ENCODE data around the gene CTBP1.

The CTBP1 gene

DNA sequence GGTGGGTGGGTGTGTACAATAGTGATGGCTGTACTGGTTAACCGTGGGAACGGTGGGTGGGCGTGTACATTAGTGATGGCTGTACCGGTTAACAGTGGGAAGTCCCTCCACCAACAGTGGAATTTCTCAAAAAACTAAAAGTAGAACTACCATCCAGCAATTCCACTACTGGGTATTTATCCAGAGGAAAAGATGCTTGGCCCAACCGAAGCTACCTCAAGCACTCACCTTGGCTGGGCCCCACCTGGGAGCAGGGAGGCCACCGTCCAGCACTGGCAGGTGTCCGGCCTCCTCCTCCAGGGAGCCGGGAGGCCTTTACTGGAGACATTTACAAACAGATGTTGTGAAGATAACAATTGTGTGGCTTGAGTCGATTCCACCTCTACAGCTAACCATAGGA, 34.8 kb upstream of the CTBP1 start:
- POLR2A ChIA-PET = no interaction called here
- Histone ChIP-seq H3K4me1 (ENCODE audit: control extremely low read depth in 1 of 4, control insufficient read depth in 4 of 4, insufficient read depth in 4 of 4, low read length in 3 of 4) (peaks cover 0 to 3% (median 1%) of the 10 kb centered on the region in 4 experiments), H3K4me3 (ENCODE audit: control insufficient read depth in 1 of 7, extremely low read depth in 1 of 7, insufficient read depth in 4 of 7, low read depth in 2 of 7, low read length in 6 of 7) (no peak overlapping the region), H3K9me3 (ENCODE audit: control extremely low read depth in 1 of 5, control insufficient read depth in 4 of 5, insufficient read depth in 2 of 5, low read depth in 1 of 5, low read length in 4 of 5) (peaks cover 0 to 7% (median 3%) of the 10 kb centered on the region in 5 experiments), H3K27me3 (replicated peaks in 2 of 5; ENCODE audit: control insufficient read depth in 4 of 5, insufficient read depth in 5 of 5, low read length in 4 of 5) (no peaks in the 10 kb centered on the region), H3K27ac (ENCODE audit: insufficient read depth in 1 of 2, low read depth in 1 of 2, low read length in 2 of 2, poor library complexity in 1 of 2, severe bottlenecking in 2 of 2) (no peak overlapping the region), H3K36me3 (ENCODE audit: control insufficient read depth in 4 of 4, insufficient read depth in 4 of 4, low read length in 3 of 4) (no peaks in the 10 kb centered on the region)
- DNase-seq = no peak
- CTCF ChIA-PET = no interaction called here
- WGBS (ENCODE audit: insufficient coverage) = 95% methylated on average over 4 of the region's 9 CpGs

DNA sequence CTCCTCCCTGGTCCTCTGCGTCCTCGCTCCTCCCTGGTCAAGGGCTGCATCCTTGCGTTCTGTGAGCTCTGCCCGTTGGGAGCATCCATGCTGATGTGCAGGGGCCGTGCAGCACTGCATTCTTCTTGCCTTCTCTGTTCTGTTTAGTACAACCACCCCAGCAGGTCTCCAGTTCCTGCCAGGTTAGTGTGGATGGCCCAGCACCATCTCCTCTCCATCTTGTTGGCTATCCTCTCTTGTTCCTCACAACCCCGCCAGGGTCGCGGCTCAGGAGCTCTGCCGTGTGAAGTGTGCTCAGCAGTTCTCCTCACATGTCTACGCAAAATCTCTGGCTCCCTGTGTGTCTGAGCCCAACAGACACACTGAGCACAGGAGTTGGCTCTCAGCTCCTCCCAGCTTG, 30.3 kb upstream of the CTBP1 start:
- POLR2A ChIA-PET = no interaction called here
- no peak overlapping the region for H3K27ac ChIP-seq (ENCODE audit: insufficient read depth in 1 of 2, low read depth in 1 of 2, low read length in 2 of 2, poor library complexity in 1 of 2, severe bottlenecking in 2 of 2)
- CTCF ChIA-PET = no interaction called here
- over 99% methylated on average over 10 of the region's 10 CpGs for WGBS (ENCODE audit: insufficient coverage)
- no peak overlapping the region for H3K4me3 ChIP-seq (ENCODE audit: control insufficient read depth in 1 of 7, extremely low read depth in 1 of 7, insufficient read depth in 4 of 7, low read depth in 2 of 7, low read length in 6 of 7)
- H3K4me1 ChIP-seq (ENCODE audit: control extremely low read depth in 1 of 4, control insufficient read depth in 4 of 4, insufficient read depth in 4 of 4, low read length in 3 of 4) = no peaks in the 10 kb centered on the region
- no peak for DNase-seq
- H3K36me3 ChIP-seq (ENCODE audit: control insufficient read depth in 4 of 4, insufficient read depth in 4 of 4, low read length in 3 of 4) = no peaks in the 10 kb centered on the region
- H3K9me3 ChIP-seq (ENCODE audit: control extremely low read depth in 1 of 5, control insufficient read depth in 4 of 5, insufficient read depth in 2 of 5, low read depth in 1 of 5, low read length in 4 of 5) = no peaks in the 10 kb centered on the region
- H3K27me3 ChIP-seq (replicated peaks in 2 of 5; ENCODE audit: control insufficient read depth in 4 of 5, insufficient read depth in 5 of 5, low read length in 4 of 5) = no peaks in the 10 kb centered on the region

DNA sequence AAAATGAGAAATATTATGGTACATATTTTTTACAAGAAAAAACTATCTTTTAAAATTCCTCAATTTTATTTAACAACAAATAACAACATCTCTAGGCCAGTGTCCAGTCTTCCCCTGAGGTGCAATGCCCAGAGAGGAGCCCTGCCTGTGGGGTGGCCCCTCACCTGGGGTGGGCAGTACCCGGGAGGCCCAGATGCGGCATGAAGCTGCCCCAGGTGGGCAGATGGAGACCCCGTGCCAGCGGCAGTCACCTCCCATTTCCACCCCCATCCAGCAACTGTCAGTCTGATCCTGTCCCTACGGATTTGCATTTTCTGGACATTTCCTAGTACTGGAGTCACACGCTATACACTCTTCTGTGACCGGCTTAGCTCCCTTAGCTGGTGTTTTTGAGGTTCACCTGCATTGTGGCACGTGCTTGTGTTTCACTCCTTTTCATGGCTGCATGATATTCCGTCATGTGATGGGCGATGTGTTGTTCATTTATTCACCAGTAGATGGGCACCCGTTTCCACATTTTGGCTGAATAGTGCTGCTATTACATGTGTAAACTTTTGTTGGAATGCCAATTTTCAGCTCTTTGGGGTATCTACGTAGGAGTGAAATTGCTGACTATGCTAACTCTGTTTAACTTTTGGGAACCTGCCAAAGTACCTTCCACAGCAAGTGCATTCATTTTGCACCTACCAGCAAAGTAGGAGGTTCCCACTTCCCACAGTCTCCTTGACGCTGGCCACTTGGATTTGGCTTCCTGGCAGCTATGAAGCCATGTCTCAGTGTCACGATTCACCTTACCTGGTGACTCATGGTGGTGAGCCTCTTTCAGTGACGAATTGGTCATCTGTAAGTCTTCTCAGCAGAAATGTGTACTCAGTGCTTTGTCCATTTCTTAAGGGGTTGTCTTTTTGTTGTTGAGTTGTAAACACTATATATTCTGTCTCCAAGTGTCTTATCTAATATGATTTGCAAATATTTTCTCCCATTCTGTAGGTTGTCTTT, 29.0 kb upstream of the CTBP1 start:
- CTCF ChIA-PET = interaction anchor here (0.8 to 2.1 kb wide), 2 partner anchors 10 kb away, joined by 4 to 10 read pairs; no protein-coding TSS in a partner anchor
- H3K27me3 ChIP-seq (replicated peaks in 2 of 5; ENCODE audit: control insufficient read depth in 4 of 5, insufficient read depth in 5 of 5, low read length in 4 of 5) = no peaks in the 10 kb centered on the region
- no peaks in the 10 kb centered on the region for H3K9me3 ChIP-seq (ENCODE audit: control extremely low read depth in 1 of 5, control insufficient read depth in 4 of 5, insufficient read depth in 2 of 5, low read depth in 1 of 5, low read length in 4 of 5)
- H3K36me3 ChIP-seq (ENCODE audit: control insufficient read depth in 4 of 4, insufficient read depth in 4 of 4, low read length in 3 of 4) = no peaks in the 10 kb centered on the region
- 92% methylated on average over 15 of the region's 15 CpGs for WGBS (ENCODE audit: insufficient coverage)
- no peaks in the 10 kb centered on the region for H3K4me1 ChIP-seq (ENCODE audit: control extremely low read depth in 1 of 4, control insufficient read depth in 4 of 4, insufficient read depth in 4 of 4, low read length in 3 of 4)
- no peak overlapping the region for H3K4me3 ChIP-seq (ENCODE audit: control insufficient read depth in 1 of 7, extremely low read depth in 1 of 7, insufficient read depth in 4 of 7, low read depth in 2 of 7, low read length in 6 of 7)
- peak in 2 of 3 donors; percentile 43 for DNase-seq
- H3K27ac ChIP-seq (ENCODE audit: insufficient read depth in 1 of 2, low read depth in 1 of 2, low read length in 2 of 2, poor library complexity in 1 of 2, severe bottlenecking in 2 of 2) = no peak overlapping the region
- POLR2A ChIA-PET = no interaction called here

DNA sequence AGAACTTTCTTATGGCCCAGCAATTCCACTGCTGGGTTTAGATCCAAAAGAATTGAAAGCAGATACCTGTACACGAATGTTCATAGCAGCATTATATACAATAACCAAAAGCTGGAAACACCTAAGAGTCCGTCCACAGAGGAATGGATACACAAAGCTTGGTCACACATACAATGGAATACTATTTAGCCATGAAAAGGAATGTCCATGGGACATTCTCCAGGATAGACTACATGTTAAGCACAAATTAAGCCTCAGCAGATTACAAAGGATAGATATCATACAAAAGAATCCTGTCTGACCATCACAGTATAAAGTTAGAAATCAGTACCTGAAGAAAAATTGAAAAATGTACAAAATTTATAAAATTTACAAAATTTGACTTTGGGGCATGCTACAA, 28.1 kb upstream of the CTBP1 start:
- H3K9me3 ChIP-seq (ENCODE audit: control extremely low read depth in 1 of 5, control insufficient read depth in 4 of 5, insufficient read depth in 2 of 5, low read depth in 1 of 5, low read length in 4 of 5) = no peaks in the 10 kb centered on the region
- no peak for DNase-seq
- CTCF ChIA-PET = interaction anchor here (0.8 to 2.1 kb wide), 3 partner anchors 9 to 20 kb away, joined by 3 to 10 read pairs (median 4); no protein-coding TSS in a partner anchor
- WGBS (ENCODE audit: insufficient coverage) = no CpG with 5 or more reads among the region's 2 CpGs
- no peak overlapping the region for H3K27ac ChIP-seq (ENCODE audit: insufficient read depth in 1 of 2, low read depth in 1 of 2, low read length in 2 of 2, poor library complexity in 1 of 2, severe bottlenecking in 2 of 2)
- H3K36me3 ChIP-seq (ENCODE audit: control insufficient read depth in 4 of 4, insufficient read depth in 4 of 4, low read length in 3 of 4) = no peaks in the 10 kb centered on the region
- H3K27me3 ChIP-seq (replicated peaks in 2 of 5; ENCODE audit: control insufficient read depth in 4 of 5, insufficient read depth in 5 of 5, low read length in 4 of 5) = no peaks in the 10 kb centered on the region
- POLR2A ChIA-PET = no interaction called here
- H3K4me1 ChIP-seq (ENCODE audit: control extremely low read depth in 1 of 4, control insufficient read depth in 4 of 4, insufficient read depth in 4 of 4, low read length in 3 of 4) = no peaks in the 10 kb centered on the region
- H3K4me3 ChIP-seq (ENCODE audit: control insufficient read depth in 1 of 7, extremely low read depth in 1 of 7, insufficient read depth in 4 of 7, low read depth in 2 of 7, low read length in 6 of 7) = no peak overlapping the region

DNA sequence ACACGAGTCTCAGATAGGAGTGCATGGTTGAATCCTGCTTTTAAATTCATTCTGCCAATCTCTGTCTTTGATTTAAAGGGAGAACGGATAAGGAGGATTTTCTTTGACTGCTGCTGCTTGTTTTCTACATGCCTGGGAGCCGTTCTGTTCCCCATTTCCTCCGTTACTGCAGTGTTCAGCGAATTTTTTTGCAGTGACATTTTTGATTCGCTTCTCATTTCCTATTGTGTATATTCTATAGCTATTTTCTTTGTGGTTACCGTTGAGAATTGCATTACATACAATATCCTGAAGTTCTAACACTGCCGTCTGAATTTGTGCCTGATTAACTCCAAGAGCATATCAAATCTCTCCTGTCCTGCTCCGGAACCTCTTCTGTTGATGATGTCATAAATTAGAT, 25.9 kb upstream of the CTBP1 start:
- Histone ChIP-seq H3K4me1 (ENCODE audit: control extremely low read depth in 1 of 4, control insufficient read depth in 4 of 4, insufficient read depth in 4 of 4, low read length in 3 of 4) (no peaks in the 10 kb centered on the region), H3K36me3 (ENCODE audit: control insufficient read depth in 4 of 4, insufficient read depth in 4 of 4, low read length in 3 of 4) (no peaks in the 10 kb centered on the region), H3K4me3 (ENCODE audit: control insufficient read depth in 1 of 7, extremely low read depth in 1 of 7, insufficient read depth in 4 of 7, low read depth in 2 of 7, low read length in 6 of 7) (no peak overlapping the region), H3K9me3 (ENCODE audit: control extremely low read depth in 1 of 5, control insufficient read depth in 4 of 5, insufficient read depth in 2 of 5, low read depth in 1 of 5, low read length in 4 of 5) (peaks cover 0 to 2% (median 0%) of the 10 kb centered on the region in 5 experiments), H3K27ac (ENCODE audit: insufficient read depth in 1 of 2, low read depth in 1 of 2, low read length in 2 of 2, poor library complexity in 1 of 2, severe bottlenecking in 2 of 2) (no peak overlapping the region), H3K27me3 (replicated peaks in 2 of 5; ENCODE audit: control insufficient read depth in 4 of 5, insufficient read depth in 5 of 5, low read length in 4 of 5) (no peaks in the 10 kb centered on the region)
- DNase-seq = no peak
- ChIA-PET POLR2A (no interaction called here), CTCF (no interaction called here)
- WGBS (ENCODE audit: insufficient coverage) = 100% methylated on average over 1 of the region's 9 CpGs

DNA sequence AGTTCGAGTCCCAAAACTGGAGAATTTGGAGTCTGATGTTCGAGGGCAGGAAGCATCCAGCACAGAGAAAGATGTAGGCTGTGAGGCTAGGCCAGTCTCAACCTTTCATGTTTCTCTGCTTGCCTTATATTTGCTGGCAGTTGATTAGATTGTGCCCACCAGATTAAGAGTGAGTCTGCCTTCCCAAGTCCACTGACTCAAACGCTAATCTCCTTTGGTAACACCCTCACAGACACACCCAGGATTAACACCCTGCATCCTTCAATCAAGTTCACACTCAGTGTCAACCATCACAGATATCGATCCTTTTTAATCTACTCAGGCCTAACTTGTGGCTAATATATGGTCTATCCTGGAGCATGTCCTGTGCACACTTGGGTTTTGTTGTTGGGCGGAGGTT, 22.8 kb upstream of the CTBP1 start:
- ChIA-PET POLR2A (no interaction called here), CTCF (no interaction called here)
- Histone ChIP-seq H3K36me3 (ENCODE audit: control insufficient read depth in 4 of 4, insufficient read depth in 4 of 4, low read length in 3 of 4) (no peaks in the 10 kb centered on the region), H3K9me3 (ENCODE audit: control extremely low read depth in 1 of 5, control insufficient read depth in 4 of 5, insufficient read depth in 2 of 5, low read depth in 1 of 5, low read length in 4 of 5) (peaks cover 0 to 6% (median 0%) of the 10 kb centered on the region in 5 experiments), H3K4me3 (ENCODE audit: control insufficient read depth in 1 of 7, extremely low read depth in 1 of 7, insufficient read depth in 4 of 7, low read depth in 2 of 7, low read length in 6 of 7) (no peak overlapping the region), H3K27ac (ENCODE audit: insufficient read depth in 1 of 2, low read depth in 1 of 2, low read length in 2 of 2, poor library complexity in 1 of 2, severe bottlenecking in 2 of 2) (no peak overlapping the region), H3K27me3 (replicated peaks in 2 of 5; ENCODE audit: control insufficient read depth in 4 of 5, insufficient read depth in 5 of 5, low read length in 4 of 5) (no peaks in the 10 kb centered on the region), H3K4me1 (ENCODE audit: control extremely low read depth in 1 of 4, control insufficient read depth in 4 of 4, insufficient read depth in 4 of 4, low read length in 3 of 4) (no peaks in the 10 kb centered on the region)
- DNase-seq = no peak
- 100% methylated on average over 4 of the region's 5 CpGs for WGBS (ENCODE audit: insufficient coverage)

DNA sequence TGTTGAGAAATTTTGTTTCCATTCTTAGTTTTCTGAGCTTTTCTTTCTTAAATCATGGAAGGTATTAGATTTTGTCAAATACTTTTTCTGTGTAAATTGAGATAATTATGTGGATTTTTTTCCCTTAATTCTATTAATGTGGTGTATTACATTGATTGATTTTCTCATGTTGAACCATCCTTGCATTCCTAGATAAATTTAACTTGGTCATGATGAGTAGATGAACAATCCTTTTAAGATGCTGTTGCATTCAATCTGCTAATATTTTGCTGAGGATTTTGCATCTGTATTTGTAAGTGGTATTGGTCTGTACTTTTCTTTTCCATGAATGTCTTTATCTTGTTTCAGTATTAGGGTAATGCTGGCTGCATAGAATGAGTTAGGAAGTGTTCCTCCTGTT, 20.3 kb upstream of the CTBP1 start:
- no peak overlapping the region for H3K4me3 ChIP-seq (ENCODE audit: control insufficient read depth in 1 of 7, extremely low read depth in 1 of 7, insufficient read depth in 4 of 7, low read depth in 2 of 7, low read length in 6 of 7)
- DNase-seq = no peak
- H3K36me3 ChIP-seq (ENCODE audit: control insufficient read depth in 4 of 4, insufficient read depth in 4 of 4, low read length in 3 of 4) = peaks cover 0 to 2% (median 0%) of the 10 kb centered on the region in 4 experiments
- no peaks in the 10 kb centered on the region for H3K27me3 ChIP-seq (replicated peaks in 2 of 5; ENCODE audit: control insufficient read depth in 4 of 5, insufficient read depth in 5 of 5, low read length in 4 of 5)
- no peak overlapping the region for H3K27ac ChIP-seq (ENCODE audit: insufficient read depth in 1 of 2, low read depth in 1 of 2, low read length in 2 of 2, poor library complexity in 1 of 2, severe bottlenecking in 2 of 2)
- ChIA-PET CTCF (interaction anchor here (1.1 to 2.9 kb wide), 7 partner anchors 9 to 138 kb away, joined by 3 to 17 read pairs (median 6); partner anchors contain the start of gene MAEA), POLR2A (no interaction called here)
- H3K9me3 ChIP-seq (ENCODE audit: control extremely low read depth in 1 of 5, control insufficient read depth in 4 of 5, insufficient read depth in 2 of 5, low read depth in 1 of 5, low read length in 4 of 5) = peaks cover 0 to 20% (median 5%) of the 10 kb centered on the region in 5 experiments
- no peaks in the 10 kb centered on the region for H3K4me1 ChIP-seq (ENCODE audit: control extremely low read depth in 1 of 4, control insufficient read depth in 4 of 4, insufficient read depth in 4 of 4, low read length in 3 of 4)
